ENCODE data around the gene GPR171.

GPR171 gene

GRCh38 chr3:151171145-151171757 is 31.8 kb downstream of the GPR171 start:
- no peak for DNase-seq

DNA sequence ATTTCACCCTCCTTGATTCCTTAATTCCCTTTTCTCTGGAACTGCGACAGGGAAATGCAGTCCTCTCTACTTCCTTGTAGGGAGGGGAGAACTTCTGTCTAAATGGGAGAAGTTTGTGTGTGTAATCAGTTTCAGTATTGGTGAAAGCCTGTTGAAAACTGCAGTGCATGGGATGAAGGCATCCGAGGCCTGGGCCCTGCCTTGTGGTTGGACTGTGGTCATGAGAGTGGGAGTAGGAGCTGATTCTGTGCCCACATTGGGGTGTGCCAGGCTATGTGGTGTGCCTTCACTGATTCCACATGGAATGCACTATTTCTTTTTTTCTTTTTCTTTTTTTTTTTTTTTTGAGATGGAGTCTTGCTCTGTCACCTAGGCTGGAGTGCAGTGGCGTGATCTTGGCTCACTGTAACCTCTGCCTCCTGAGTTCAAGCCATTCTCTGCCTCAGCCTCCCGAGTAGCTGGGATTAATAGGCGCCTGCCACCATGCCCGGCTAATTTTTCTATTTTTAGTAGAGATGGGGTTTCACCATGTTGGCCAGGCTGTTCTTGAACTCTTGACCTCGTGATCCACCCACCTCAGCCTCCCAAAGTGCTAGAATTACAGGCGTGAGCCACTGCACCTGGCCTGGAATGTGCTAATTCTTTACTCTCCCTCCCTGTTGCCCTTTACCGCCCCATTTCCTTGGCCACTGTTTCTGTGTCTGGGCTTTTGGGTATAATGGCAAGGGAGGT is 32.9 kb downstream of the GPR171 start:
- peak; percentile 48 for DNase-seq

- DNase-seq = no peak
Measured at GRCh38 chr3:151169262-151169947, 33.6 kb downstream of the GPR171 start.

- DNase-seq = peak; percentile 60
Measured at GRCh38 chr3:151168269-151169094, 34.5 kb downstream of the GPR171 start.

GRCh38 chr3:151166161-151166560 is 36.9 kb downstream of the GPR171 start:
- DNase-seq = no peak

DNA sequence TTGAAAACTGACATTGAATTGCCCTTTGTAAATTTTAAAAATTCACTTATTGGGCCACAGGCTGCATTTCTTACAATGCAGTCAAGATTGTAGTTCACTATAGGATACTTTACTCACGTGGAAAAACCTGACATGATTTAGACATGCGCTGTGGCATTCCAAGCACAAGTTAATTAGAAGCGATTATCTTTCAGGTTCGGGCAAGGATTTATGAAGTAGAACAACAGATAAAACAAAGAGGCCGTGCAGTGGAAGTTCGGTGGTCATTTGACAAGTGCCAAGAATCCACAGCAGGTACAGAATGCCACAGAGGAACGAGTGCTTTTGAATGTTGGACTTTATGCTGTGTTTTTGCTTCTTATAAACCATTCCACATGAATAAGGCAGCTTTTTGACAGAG is 37.8 kb downstream of the GPR171 start:
- DNase-seq = no peak

- DNase-seq = no peak
Measured at GRCh38 chr3:151159806-151160205, 43.2 kb downstream of the GPR171 start.

DNA sequence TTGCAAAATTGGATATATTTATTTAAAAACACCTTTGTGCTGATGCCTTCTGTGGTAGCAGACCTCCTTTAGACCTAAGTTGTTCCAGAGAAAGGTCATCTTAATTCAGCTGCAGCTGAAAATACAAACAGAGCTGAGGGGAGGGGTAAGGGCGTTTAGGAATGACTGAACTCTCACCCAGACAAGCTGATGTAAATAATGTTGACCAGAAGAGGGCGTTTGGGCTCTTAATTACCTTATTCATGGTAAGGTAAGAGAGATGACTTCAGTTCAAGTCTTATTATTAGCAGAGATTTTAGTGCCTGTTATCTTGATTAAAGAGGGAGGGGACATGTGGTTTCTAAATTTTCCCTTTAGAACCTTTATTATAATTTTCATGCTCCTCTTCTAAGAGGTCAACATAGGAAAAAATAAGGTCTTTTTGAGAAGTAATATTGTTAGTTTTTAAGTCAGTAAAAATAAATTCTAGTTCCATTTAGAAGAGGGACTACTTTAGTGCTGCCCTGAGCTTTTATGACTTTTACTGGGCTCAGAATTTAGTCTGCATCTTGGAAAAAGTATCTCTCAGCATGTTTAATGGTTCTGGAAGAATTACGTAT is 46.3 kb downstream of the GPR171 start:
- peak; percentile 78 for DNase-seq

GRCh38 chr3:151155409-151156128 is 47.4 kb downstream of the GPR171 start:
- DNase-seq = no peak

- DNase-seq = no peak
Measured at GRCh38 chr3:151154566-151154965, 48.5 kb downstream of the GPR171 start.

- DNase-seq = no peak
Measured at GRCh38 chr3:151152455-151153079, 50.4 kb downstream of the GPR171 start.

Data from hematopoietic multipotent progenitor cell treated with erythropoietin and hydrocortisone succinate and interleukin-3 and kit ligand, for 8 days (in vitro differentiated cells).